ENCODE results near the gene PAK2. TPM values are rescaled to one million over a fixed set of nuclear protein-coding genes. Genes with fewer than 3 reads are reported as not detected.
"Not testable (repeated sequence)": the region's sequence is repeated elsewhere in the genome, so short reads cannot be mapped to it uniquely, and the experiment has no call there.

PAK2 gene
- total RNA-seq, 2 experiments from 2014 or later = 98.4 to 101 TPM

DNA sequence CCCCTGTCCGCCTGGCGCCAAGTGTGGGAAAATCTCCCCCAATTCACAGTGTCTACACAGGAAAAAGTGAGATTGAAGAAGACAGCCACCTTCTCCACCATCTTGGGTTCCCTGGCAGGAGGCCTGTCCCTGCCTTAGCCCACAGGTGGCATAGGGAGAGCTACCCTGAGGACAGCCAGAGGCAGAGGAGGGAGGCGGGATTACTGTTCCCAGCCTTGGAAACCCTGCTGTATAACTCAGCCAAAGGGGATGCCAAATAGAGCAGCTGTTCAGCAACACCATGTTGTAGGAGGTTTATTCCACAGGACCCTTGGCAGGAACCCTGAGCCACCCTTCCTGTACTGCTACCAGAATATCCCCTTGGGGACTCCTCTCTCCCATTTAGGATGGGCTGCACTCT is 54.8 kb downstream of the PAK2 start:
- intact Hi-C loops (cut with micrococcal nuclease) = no loop called here
- no peak overlapping the region for H3K27ac Mint-ChIP-seq
- POLR2A ChIA-PET = no interaction called here

DNA sequence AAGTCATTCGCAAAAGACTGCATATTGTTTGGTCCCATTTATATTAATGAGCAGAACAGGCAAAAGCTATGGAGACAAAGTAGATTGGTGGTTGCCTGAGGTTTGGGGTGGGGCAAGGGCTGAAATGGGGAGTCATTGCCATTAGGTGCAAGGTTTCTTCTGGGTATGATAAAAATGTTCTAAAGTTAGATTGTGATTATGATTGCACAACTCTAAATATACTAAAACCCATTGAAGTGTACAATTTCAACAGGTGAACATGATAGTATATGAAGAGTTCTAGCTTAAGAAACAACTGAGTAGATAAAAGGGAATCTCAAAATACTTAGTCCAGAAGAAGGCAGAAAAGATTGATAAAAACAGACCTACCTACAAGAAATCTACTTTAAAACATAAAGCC is 56.7 kb downstream of the PAK2 start:
- Mint-ChIP-seq H3K27me3 (no peaks in the 10 kb centered on the region), H3K36me3 (peaks cover 10% of the 10 kb centered on the region), H3K27ac (no peak overlapping the region), H3K4me1 (ENCODE audit: low read depth) (peaks cover 6% of the 10 kb centered on the region), H3K4me3 (no peak overlapping the region), H3K9me3 (peaks cover 3% of the 10 kb centered on the region)
- ChIA-PET POLR2A (no interaction called here), CTCF (interaction anchor here (0.7 to 0.8 kb wide), 2 partner anchors 46 to 137 kb away, joined by 4 to 5 read pairs; no protein-coding TSS in a partner anchor)
- DNase-seq = no peak
- intact Hi-C loops (cut with micrococcal nuclease) = no loop called here

More for the DNA sequence above, 54.8 kb downstream of the PAK2 start:
- CTCF ChIA-PET = no interaction called here
- Mint-ChIP-seq H3K9me3 (peaks cover 3% of the 10 kb centered on the region), H3K4me3 (no peak overlapping the region), H3K27me3 (no peaks in the 10 kb centered on the region), H3K36me3 (peaks cover 21% of the 10 kb centered on the region), H3K4me1 (ENCODE audit: low read depth) (peaks cover 6% of the 10 kb centered on the region)
- no peak for DNase-seq

DNA sequence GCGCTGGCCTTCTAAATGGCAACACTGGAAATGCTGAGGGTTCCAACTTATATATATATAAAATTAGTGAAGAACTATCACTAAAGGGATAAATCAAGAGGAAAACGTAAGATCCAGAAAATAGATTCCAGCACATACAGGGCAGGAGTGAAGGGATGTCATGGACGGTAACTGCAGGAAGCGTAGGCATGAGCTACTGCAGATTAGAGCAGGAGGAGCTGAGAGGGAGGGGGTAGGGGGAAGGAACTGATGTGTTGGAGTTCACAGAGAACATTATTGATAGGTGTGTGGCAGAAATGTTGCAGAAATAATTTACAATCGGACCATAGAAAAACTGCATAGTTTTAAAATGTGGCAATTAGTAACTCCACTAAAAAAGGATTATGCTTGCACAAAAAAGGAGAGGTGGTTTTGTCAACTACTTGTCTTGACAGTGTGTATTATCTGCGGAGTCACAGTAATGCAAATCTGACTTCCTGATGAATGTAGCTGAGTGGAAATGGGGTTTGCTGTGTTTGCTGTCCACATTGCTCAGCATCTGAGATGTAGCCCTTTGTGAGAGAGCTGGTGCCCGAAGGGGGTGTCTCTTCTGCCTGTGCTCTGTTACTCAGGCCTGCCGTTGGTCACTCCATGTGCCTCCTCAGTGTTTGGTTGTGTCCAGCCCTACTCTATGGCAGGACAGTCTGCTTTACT is 61.2 kb downstream of the PAK2 start:
- no peaks in the 10 kb centered on the region for H3K27me3 Mint-ChIP-seq
- intact Hi-C loops (cut with micrococcal nuclease) = loop anchor here (5.0 to 10.0 kb wide), 2 partner anchors 59 to 196 kb away; no protein-coding TSS in a partner anchor
- peaks cover 16% of the 10 kb centered on the region for H3K36me3 Mint-ChIP-seq
- no peak for DNase-seq
- ChIA-PET POLR2A (no interaction called here), CTCF (no interaction called here)
- no peak overlapping the region for H3K27ac Mint-ChIP-seq
- H3K4me3 Mint-ChIP-seq = no peak overlapping the region
- H3K4me1 Mint-ChIP-seq (ENCODE audit: low read depth) = peaks cover 16% of the 10 kb centered on the region
- H3K9me3 Mint-ChIP-seq = no peaks in the 10 kb centered on the region

DNA sequence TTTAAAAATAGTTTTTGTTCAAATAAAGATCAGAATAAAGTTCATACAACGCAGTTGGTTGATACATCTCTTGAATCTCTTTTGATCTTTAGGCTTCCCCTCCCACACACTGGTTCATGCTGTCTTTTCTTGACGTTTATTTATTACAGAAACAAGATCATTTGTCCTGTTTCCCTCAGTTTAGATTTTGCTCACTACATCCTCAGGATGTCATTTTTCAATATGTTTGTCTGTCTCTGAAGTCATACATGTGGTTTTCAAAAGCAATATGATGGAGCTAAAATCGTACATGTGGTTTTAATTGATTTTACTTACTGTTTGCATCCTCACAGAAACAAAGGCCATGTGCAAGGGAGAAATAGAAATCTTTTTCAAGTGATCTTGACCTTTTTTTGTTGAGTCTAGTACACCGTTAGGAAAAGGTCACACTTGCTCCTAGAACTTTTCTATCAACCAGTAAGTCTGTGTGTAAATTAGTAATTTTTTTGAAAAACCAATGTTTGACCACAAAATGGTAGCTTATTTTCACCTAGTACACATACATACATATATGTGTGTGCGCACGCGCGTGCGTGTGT is 64.3 kb downstream of the PAK2 start:
- POLR2A ChIA-PET = no interaction called here
- Mint-ChIP-seq H3K27me3 (no peaks in the 10 kb centered on the region), H3K9me3 (no peaks in the 10 kb centered on the region), H3K36me3 (peaks cover 36% of the 10 kb centered on the region), H3K4me3 (no peak overlapping the region), H3K4me1 (ENCODE audit: low read depth) (peaks cover 16% of the 10 kb centered on the region), H3K27ac (peak overlapping the region; percentile 69)
- intact Hi-C loops (cut with micrococcal nuclease) = loop anchor here (5.0 to 10.0 kb wide), 2 partner anchors 62 to 199 kb away; no protein-coding TSS in a partner anchor
- no peak for DNase-seq
- CTCF ChIA-PET = interaction anchor here (0.9 kb wide), 1 partner anchor 194 kb away, joined by 3 read pairs; no protein-coding TSS in a partner anchor

DNA sequence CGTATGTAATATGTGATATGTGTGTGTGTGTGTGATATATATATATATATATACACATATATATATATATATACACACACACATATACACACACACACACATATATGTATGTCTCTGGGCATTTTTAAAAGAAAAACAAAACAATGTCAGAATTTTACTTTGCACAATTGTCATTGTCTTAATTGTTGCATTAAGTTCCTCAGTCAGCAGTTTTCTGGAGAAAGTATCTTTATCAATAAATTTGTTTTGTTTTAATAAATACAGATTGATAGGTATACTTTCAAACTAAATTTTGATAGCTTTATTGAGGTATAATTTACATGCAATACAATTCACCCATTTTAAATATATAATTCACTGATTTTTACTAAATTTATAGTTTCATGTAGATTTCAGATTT is 65.1 kb downstream of the PAK2 start:
- Mint-ChIP-seq H3K27me3 (no peaks in the 10 kb centered on the region), H3K27ac (no peak overlapping the region), H3K9me3 (no peaks in the 10 kb centered on the region), H3K36me3 (peaks cover 38% of the 10 kb centered on the region), H3K4me1 (ENCODE audit: low read depth) (peaks cover 16% of the 10 kb centered on the region), H3K4me3 (no peak overlapping the region)
- CTCF ChIA-PET = no interaction called here
- DNase-seq = no peak
- POLR2A ChIA-PET = no interaction called here
- intact Hi-C loops (cut with micrococcal nuclease) = loop anchor here (5.0 to 10.0 kb wide), 2 partner anchors 62 to 200 kb away; no protein-coding TSS in a partner anchor

DNA sequence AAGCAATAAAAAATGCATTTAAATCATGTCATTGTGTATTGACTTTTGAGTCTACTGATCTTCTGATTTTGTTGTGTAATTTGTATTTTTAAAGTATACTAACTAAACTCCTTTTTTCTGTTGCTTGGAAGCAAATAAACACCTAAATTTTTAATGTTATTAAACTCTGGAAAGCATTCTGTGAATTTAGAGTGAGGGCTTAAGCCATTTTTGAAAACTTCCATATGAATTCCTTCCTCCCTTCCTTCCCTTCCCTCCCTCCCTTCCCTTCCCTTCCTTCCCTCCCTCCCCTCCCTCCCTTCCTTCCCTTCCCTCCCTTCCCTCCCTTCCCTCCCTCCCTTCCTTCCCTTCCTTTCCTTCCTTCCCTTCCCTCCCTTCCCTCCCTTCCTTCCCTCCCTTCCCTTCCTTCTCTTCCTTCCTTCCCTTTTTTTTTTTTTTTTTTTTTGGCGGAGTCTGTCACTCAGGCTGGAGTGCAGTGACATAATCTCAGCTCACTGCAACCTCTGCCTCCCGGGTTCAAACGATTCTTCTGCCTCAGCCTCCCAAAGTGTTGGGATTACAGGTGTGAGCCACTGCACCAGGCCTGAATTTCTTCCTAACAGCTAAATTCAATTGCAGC is 71.4 kb downstream of the PAK2 start:
- ChIA-PET CTCF (no interaction called here), POLR2A (no interaction called here)
- intact Hi-C loops (cut with micrococcal nuclease) = no loop called here
- Mint-ChIP-seq H3K27ac (no peak overlapping the region), H3K27me3 (no peaks in the 10 kb centered on the region), H3K36me3 (peaks cover 41% of the 10 kb centered on the region), H3K9me3 (no peaks in the 10 kb centered on the region), H3K4me3 (no peak overlapping the region), H3K4me1 (ENCODE audit: low read depth) (no peaks in the 10 kb centered on the region)
- no peak for DNase-seq

DNA sequence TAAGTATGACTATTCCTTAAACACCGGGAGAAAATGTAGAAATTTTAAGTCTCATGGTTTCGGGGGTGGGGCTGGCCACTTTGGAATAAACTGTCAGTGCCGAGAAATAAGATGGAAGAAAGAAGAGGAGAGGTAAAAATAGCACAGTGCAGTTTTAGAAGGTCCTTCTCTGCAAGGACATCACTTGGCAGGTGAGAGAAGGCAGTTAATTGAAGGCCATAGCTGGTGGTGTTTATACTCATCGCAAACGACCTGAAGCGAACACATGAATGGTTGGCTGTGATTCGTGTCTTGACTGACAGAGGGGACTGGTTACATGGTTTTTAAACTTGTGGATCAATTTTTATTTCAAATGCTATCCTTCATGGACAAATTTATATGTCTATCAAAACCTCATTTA is 73.2 kb downstream of the PAK2 start:
- Mint-ChIP-seq H3K4me3 (no peak overlapping the region), H3K36me3 (peaks cover 26% of the 10 kb centered on the region), H3K4me1 (ENCODE audit: low read depth) (no peaks in the 10 kb centered on the region), H3K9me3 (no peaks in the 10 kb centered on the region), H3K27ac (no peak overlapping the region), H3K27me3 (no peaks in the 10 kb centered on the region)
- intact Hi-C loops (cut with micrococcal nuclease) = no loop called here
- DNase-seq = no peak
- ChIA-PET CTCF (no interaction called here), POLR2A (no interaction called here)

DNA sequence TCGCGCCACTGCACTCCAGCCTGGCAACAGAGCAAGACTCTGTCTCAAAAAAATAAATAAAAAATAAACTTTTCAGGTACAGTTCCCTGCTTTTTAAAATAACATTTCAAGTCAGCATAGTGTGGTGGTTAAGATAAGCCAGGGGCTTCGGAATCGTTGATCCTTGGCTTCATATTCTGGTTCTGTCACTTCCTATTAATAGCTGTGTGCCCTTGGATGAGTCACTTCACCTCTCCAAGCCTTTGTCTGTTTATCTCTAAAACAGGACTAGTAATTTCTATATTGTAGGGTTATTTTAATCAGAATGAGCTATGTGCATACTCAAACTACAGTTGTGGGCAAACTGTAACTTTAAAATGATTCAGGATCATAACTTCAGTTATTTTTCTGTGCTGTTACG is 74.2 kb downstream of the PAK2 start:
- no peak overlapping the region for H3K4me3 Mint-ChIP-seq
- DNase-seq = no peak
- no peaks in the 10 kb centered on the region for H3K9me3 Mint-ChIP-seq
- CTCF ChIA-PET = interaction anchor here (0.7 kb wide), 1 partner anchor 328 kb away, joined by 3 read pairs; no protein-coding TSS in a partner anchor
- intact Hi-C loops (cut with micrococcal nuclease) = no loop called here
- no peak overlapping the region for H3K27ac Mint-ChIP-seq
- POLR2A ChIA-PET = no interaction called here
- no peaks in the 10 kb centered on the region for H3K4me1 Mint-ChIP-seq (ENCODE audit: low read depth)
- no peaks in the 10 kb centered on the region for H3K27me3 Mint-ChIP-seq
- H3K36me3 Mint-ChIP-seq = peaks cover 25% of the 10 kb centered on the region

DNA sequence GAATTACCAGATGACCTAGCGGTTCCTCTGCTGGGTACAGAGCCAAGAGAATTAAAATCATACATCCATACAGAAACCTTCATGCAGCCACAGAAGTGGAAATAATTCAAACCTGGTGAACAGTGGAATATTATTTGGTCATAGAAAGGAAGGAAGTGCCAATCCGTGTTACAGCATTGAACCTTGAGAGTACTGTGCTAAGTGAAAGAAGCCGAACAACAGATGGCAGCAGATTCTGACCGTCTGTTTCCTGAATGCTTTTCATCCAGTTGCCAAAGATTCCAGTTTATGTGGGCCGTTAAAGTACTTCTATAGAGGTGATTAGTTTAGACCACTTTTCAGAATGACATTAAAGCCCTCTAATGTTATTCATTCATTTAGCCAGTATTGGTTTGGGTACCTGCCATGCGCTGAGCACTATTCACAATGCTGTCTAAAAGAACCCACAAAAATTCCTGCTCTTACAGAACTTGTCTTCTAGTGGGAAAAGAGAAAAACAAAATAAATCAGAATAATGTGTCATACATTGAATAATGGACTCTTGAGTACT is 82.2 kb downstream of the PAK2 start:
- no peaks in the 10 kb centered on the region for H3K9me3 Mint-ChIP-seq
- ChIA-PET POLR2A (no interaction called here), CTCF (no interaction called here)
- H3K4me1 Mint-ChIP-seq (ENCODE audit: low read depth) = no peaks in the 10 kb centered on the region
- intact Hi-C loops (cut with micrococcal nuclease) = no loop called here
- H3K27ac Mint-ChIP-seq = no peak overlapping the region
- H3K36me3 Mint-ChIP-seq = peaks cover 38% of the 10 kb centered on the region
- no peak overlapping the region for H3K4me3 Mint-ChIP-seq
- no peaks in the 10 kb centered on the region for H3K27me3 Mint-ChIP-seq
- DNase-seq = no peak

DNA sequence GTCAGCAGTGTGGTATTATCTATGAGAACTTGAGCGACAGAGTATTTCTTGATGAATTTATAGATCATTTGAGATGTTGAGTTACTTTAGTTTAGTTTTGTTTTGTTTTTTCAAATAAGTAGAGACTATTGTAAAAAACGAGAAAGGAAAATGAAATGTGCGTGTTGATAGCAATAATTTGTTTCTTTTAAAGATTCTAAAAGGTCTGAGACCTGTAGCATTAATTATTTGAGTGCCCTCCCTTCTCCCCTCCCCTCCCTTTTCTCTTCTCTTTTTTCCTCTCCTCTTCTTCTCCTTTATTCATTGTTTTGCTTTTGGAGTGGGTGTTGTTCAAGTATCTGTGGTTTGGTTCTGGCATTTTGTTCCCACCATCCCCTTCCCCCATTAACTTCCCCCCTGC is 90.0 kb downstream of the PAK2 start:
- peaks cover 11% of the 10 kb centered on the region for H3K36me3 Mint-ChIP-seq
- H3K27me3 Mint-ChIP-seq; H3K9me3 Mint-ChIP-seq; H3K4me1 Mint-ChIP-seq (ENCODE audit: low read depth); DNase-seq; H3K4me3 Mint-ChIP-seq; CTCF ChIA-PET; POLR2A ChIA-PET; H3K27ac Mint-ChIP-seq; intact Hi-C loops (cut with micrococcal nuclease): not testable (repeated sequence)

DNA sequence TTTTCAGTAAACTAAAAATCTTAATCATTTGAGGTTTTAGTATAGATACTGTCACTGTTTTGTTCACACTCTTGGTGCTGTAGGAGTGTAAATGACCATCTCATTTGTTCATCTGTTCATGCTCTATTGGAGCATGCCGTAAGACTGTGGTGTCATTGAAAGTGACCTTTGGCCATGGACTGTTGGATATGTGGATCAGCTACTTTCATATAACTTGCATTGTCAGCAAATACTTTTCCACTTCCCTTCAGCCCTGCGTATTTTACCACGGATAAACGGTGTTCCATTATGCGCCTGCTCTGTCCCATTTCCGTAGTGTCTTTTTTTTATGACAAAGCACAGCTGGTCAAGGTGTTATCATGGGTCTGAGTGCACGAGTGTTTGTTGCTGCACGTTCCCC is 95.4 kb downstream of the PAK2 start:
- peaks cover 3% of the 10 kb centered on the region for H3K36me3 Mint-ChIP-seq
- H3K4me1 Mint-ChIP-seq (ENCODE audit: low read depth) = no peaks in the 10 kb centered on the region
- POLR2A ChIA-PET = no interaction called here
- intact Hi-C loops (cut with micrococcal nuclease) = loop anchor here (5.0 kb wide), 1 partner anchor 352 kb away; no protein-coding TSS in a partner anchor
- no peaks in the 10 kb centered on the region for H3K27me3 Mint-ChIP-seq
- no peak for DNase-seq
- CTCF ChIA-PET = interaction anchor here (0.6 to 1.3 kb wide), 3 partner anchors 135 to 256 kb away, joined by 3 to 4 read pairs (median 4); no protein-coding TSS in a partner anchor
- no peaks in the 10 kb centered on the region for H3K9me3 Mint-ChIP-seq
- no peak overlapping the region for H3K4me3 Mint-ChIP-seq
- H3K27ac Mint-ChIP-seq = no peak overlapping the region

DNA sequence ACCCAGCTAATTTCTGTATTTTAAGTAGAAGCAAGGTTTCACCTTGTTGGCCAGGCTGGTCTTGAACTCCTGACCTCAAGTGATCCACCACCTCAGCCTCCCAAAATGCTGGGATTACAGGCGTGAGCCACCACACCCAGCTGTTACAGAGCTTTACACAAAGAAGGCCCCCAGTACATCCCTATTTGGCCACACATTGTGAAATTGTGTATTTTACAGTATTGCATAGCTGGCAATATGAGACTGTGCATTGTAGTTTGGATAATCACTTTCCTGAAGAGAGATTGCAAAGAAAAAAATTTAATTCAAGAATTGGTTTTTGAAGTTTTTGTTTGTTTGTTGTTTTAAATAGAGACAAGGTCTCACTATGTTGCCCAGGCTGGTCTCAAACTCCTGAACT is 97.0 kb downstream of the PAK2 start:
- H3K9me3 Mint-ChIP-seq; H3K27ac Mint-ChIP-seq; H3K4me3 Mint-ChIP-seq; POLR2A ChIA-PET; H3K4me1 Mint-ChIP-seq (ENCODE audit: low read depth); H3K36me3 Mint-ChIP-seq; DNase-seq; H3K27me3 Mint-ChIP-seq: not testable (repeated sequence)
- CTCF ChIA-PET = interaction anchor here (1.1 to 2.0 kb wide), 3 partner anchors 14 to 351 kb away, joined by 3 to 34 read pairs (median 14); no protein-coding TSS in a partner anchor
- intact Hi-C loops (cut with micrococcal nuclease) = loop anchor here (5.0 kb wide), 1 partner anchor 351 kb away; no protein-coding TSS in a partner anchor
